Esophagus squamous epithelium (tissue), 5 donors: ENCODE results near the gene NECAB2. TPM values are rescaled to one million over a fixed set of nuclear protein-coding genes. Genes with fewer than 3 reads are reported as not detected.
"Not testable (repeated sequence)": the region's sequence is repeated elsewhere in the genome, so short reads cannot be mapped to it uniquely, and the experiment has no call there.

Experiments
- DNase-seq: peaks from one replicate; lab custom pipeline; 2025; lab: John Stamatoyannopoulos, UW
- H3K27ac ChIP-seq, 4 donors: fragments of 200-600 bp; sonication (generic); one replicate each; pipeline ENCODE4 v1.5.1; 2016 to 2019; ENCODE audit warnings: mild to moderate bottlenecking in 1 of 4
- H3K27me3 ChIP-seq, 4 donors: fragments of 200-600 bp; sonication (generic); 1 replicate in 3 of 4; 2 replicates in 1 of 4; pipeline versions ENCODE4 v1.5.1 to v1.6.0; 2017 to 2021; ENCODE audit warnings: antibody characterized with exemption in 1 of 4
- H3K36me3 ChIP-seq, 3 donors: fragments of 200-600 bp; sonication (generic); one replicate each; pipeline ENCODE4 v1.5.1; 2016 to 2019
- H3K4me1 ChIP-seq, 3 donors: fragments of 200-600 bp; sonication (generic); one replicate each; pipeline ENCODE4 v1.5.1; 2017 to 2019
- H3K4me3 ChIP-seq, 4 donors: fragments of 200-600 bp; sonication (generic); 1 replicate in 3 of 4; 2 replicates in 1 of 4; pipeline ENCODE4 v1.5.1; 2016 to 2019; ENCODE audit warnings: mild to moderate bottlenecking in 2 of 4, moderate library complexity in 1 of 4
- H3K9me3 ChIP-seq, 3 donors: fragments of 200-600 bp; sonication (generic); one replicate each; pipeline ENCODE4 v1.5.1; 2016 to 2019
- POLR2A ChIP-seq, 4 donors: fragments of 450-650 bp; IDR thresholded peaks; one replicate each; pipeline ENCODE4 v1.6.1; 2017; ENCODE audit warnings: antibody characterized with exemption in 4 of 4, mild to moderate bottlenecking in 4 of 4, moderate library complexity in 3 of 4
- WGBS, 2 donors: methylation state at CpG; one replicate each; pipeline ENCODE4 v1.1.5; 2018; 5-methylcytosine and 5-hydroxymethylcytosine counted together
- intact Hi-C: fragments of 100-400 bp; cut with DNase I; formaldehyde crosslinking; loops from one replicate; pipeline ENCODE4 v1.15.0; 2022
- total RNA-seq, 4 donors: library from RNA; depleted of rRNA; stranded (reverse); fragments of >200 nt; gene quantifications; one replicate each; pipeline ENCODE4 v1.1.0, GENCODE V29; 2016
- TF ChIP-seq, protein P1 (sequence below), 6 experiments: fragments of 450-650 bp in 4 of 6; fragments of 200-600 bp in 2 of 6; sonication (generic) in 2 of 6; IDR thresholded peaks; one replicate each; pipeline ENCODE4 v1.5.1; 2016 to 2019; ENCODE audit warnings: antibody characterized with exemption in 6 of 6, mild to moderate bottlenecking in 4 of 6, moderate library complexity in 4 of 6
- donor health status: DM: yes; HTN: yes; CAD: no.

NECAB2 gene
- total RNA-seq, 4 donors from 2014 or later = not detected

DNA sequence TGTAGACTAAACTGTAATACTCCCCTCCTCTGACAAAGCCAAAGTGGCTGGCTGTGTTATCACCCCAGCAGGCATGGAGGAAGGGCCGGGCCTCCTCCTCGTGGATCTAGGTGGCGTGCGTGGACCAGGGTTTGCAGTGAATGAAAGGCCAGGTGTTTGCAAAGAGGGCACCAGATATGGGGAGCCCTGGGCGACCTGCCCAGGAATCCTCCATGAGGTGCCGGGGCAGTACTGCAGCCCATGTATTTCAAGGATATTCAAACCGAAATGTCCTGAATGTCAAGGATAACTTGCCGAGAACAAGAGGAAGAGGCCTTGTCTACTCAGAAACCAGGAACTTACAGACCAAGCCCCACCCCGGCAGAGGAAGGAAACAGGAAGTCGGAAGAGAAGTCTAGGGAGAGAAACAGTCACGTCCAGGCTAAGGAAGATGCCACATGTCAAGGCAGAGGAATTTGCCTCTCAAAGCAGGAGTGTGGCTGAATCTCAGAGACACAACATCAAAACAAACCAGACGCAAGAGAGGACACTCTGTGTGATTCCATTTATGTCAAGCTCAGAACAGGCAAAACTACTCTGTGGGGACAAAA is 28.7 kb upstream of the NECAB2 start:
- WGBS, 2 donors = 70 to 72% methylated on average over 8 to 11 of the region's 12 CpGs
- TF ChIP-seq POLR2A (IDR thresholded peaks at IDR 0.05) = no peak
- TF ChIP-seq, protein P1, sequence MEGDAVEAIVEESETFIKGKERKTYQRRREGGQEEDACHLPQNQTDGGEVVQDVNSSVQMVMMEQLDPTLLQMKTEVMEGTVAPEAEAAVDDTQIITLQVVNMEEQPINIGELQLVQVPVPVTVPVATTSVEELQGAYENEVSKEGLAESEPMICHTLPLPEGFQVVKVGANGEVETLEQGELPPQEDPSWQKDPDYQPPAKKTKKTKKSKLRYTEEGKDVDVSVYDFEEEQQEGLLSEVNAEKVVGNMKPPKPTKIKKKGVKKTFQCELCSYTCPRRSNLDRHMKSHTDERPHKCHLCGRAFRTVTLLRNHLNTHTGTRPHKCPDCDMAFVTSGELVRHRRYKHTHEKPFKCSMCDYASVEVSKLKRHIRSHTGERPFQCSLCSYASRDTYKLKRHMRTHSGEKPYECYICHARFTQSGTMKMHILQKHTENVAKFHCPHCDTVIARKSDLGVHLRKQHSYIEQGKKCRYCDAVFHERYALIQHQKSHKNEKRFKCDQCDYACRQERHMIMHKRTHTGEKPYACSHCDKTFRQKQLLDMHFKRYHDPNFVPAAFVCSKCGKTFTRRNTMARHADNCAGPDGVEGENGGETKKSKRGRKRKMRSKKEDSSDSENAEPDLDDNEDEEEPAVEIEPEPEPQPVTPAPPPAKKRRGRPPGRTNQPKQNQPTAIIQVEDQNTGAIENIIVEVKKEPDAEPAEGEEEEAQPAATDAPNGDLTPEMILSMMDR (IDR thresholded peaks at IDR 0.05) = no peak
- no peak for DNase-seq
- Histone ChIP-seq H3K27ac (no peak overlapping the region), H3K27me3 (peaks cover 0 to 9% (median 0%) of the 10 kb centered on the region in 4 donors), H3K4me3 (no peak overlapping the region), H3K4me1 (peaks cover 0 to 20% (median 9%) of the 10 kb centered on the region in 3 donors), H3K9me3 (no peaks in the 10 kb centered on the region), H3K36me3 (no peaks in the 10 kb centered on the region)
- intact Hi-C loops = no loop called here

GRCh38 chr16:83940119-83940518 is 27.9 kb upstream of the NECAB2 start:
- H3K36me3 ChIP-seq = no peaks in the 10 kb centered on the region
- TF ChIP-seq POLR2A (IDR thresholded peaks at IDR 0.05) = no peak
- TF ChIP-seq, protein P1 (IDR thresholded peaks at IDR 0.05) = no peak
- intact Hi-C loops = no loop called here
- H3K27ac ChIP-seq = no peak overlapping the region
- H3K4me1 ChIP-seq = peaks cover 0 to 19% (median 9%) of the 10 kb centered on the region in 3 donors
- DNase-seq = no peak
- WGBS, 2 donors = 61 to 81% methylated on average over 6 to 7 of the region's 12 CpGs
- H3K9me3 ChIP-seq = no peaks in the 10 kb centered on the region
- no peak overlapping the region for H3K4me3 ChIP-seq
- peaks cover 0 to 4% (median 0%) of the 10 kb centered on the region in 4 donors for H3K27me3 ChIP-seq

- TF ChIP-seq POLR2A (IDR thresholded peaks at IDR 0.05) = no peak
- TF ChIP-seq, protein P1 (IDR thresholded peaks at IDR 0.05) = no peak
- WGBS, 2 donors = 85 to 87% methylated on average over 13 to 26 of the region's 28 CpGs
- DNase-seq = no peak
- intact Hi-C loops = no loop called here
- no peak overlapping the region for H3K4me3 ChIP-seq
- H3K9me3 ChIP-seq = no peaks in the 10 kb centered on the region
- H3K27ac ChIP-seq = no peak overlapping the region
- no peaks in the 10 kb centered on the region for H3K36me3 ChIP-seq
- no peaks in the 10 kb centered on the region for H3K27me3 ChIP-seq
- peaks cover 0 to 14% (median 4%) of the 10 kb centered on the region in 3 donors for H3K4me1 ChIP-seq
Observed at GRCh38 chr16:83940630-83941378, 27.2 kb upstream of the NECAB2 start.

- H3K27me3 ChIP-seq, intact Hi-C loops, H3K27ac ChIP-seq, H3K4me3 ChIP-seq, H3K36me3 ChIP-seq, DNase-seq, H3K4me1 ChIP-seq, H3K9me3 ChIP-seq: not testable (repeated sequence)
- 75 to 79% methylated on average over 4 to 7 of the region's 9 CpGs for WGBS, 2 donors
Observed at GRCh38 chr16:83941546-83941945, 26.5 kb upstream of the NECAB2 start.

GRCh38 chr16:83942074-83942473 is 26.0 kb upstream of the NECAB2 start:
- no peak for DNase-seq
- Histone ChIP-seq H3K27me3 (no peaks in the 10 kb centered on the region), H3K9me3 (no peaks in the 10 kb centered on the region), H3K4me3 (no peak overlapping the region), H3K4me1 (peaks cover 0 to 10% (median 0%) of the 10 kb centered on the region in 3 donors), H3K27ac (no peak overlapping the region), H3K36me3 (no peaks in the 10 kb centered on the region)
- intact Hi-C loops = no loop called here
- WGBS, 2 donors = 79 to 90% methylated on average over 2 to 10 of the region's 14 CpGs
- TF ChIP-seq, protein P1 (IDR thresholded peaks at IDR 0.05) = no peak
- no peak for TF ChIP-seq POLR2A (IDR thresholded peaks at IDR 0.05)
